Heart left ventricle (tissue), 13 donors: ENCODE results near the gene MEF2D.

ENCODE experiments used
- CTCF ChIP-seq, 12 donors: fragments of 200-600 bp; sonication (generic) in 4 of 12; IDR thresholded peaks; one replicate each; pipeline versions ENCODE4 v1.5.0 to v1.8.0; 2018 to 2022; ENCODE audit warnings: antibody characterized with exemption in 12 of 12, mild to moderate bottlenecking in 5 of 12
- POLR2A ChIP-seq, 2 donors: fragments of 450-650 bp; IDR thresholded peaks; one replicate each; pipeline ENCODE4 v1.6.1; 2017; ENCODE audit warnings: antibody characterized with exemption in 2 of 2, mild to moderate bottlenecking in 2 of 2, moderate library complexity in 2 of 2
- donor health status: ischemic (EF 13 %, LVEDD 7.1; RV severe dilation, severe dysfunction).
- donor health status: DM: no; HTN: yes; CAD: no.
- donor health status: DM: no; HTN: no; CAD: no.
- donor health status: ischemic (EF 25% LVEDD 6.9; RV normal size, moderate dysfunction).
- donor health status: ischemic (EF 25% LVEDD 5.7; RV mildly dilated, moderate dysfunction).
- donor health status: ischemic (EF 35%, LVEDD 5.7; RV mildly dilated, moderate dysfunction).
- donor health status: nonischemic (EF 11% LVEDD 7.7; RV severe dilation, severe dysfunction).
- donor health status: DM: yes; HTN: yes; CAD: no.
- donor health status: PGD.
- donor health status: ischemic (EF 29% LVEDD 5.4; RV normal size, mild dysfunction).
- donor health status: nonischemic (EF 23%, LVEDD 6.1; RV moderate dilation, normal function).

GRCh38 chr1:156547434-156547833, 46.9 kb upstream of the MEF2D start:
- TF ChIP-seq CTCF (IDR thresholded peaks at IDR 0.05) (no peak), POLR2A (IDR thresholded peaks at IDR 0.05) (no peak)
